IMR-90 (cell line): ENCODE data around the gene CD93. TPM values are rescaled to one million over a fixed set of nuclear protein-coding genes. Genes with fewer than 3 reads are reported as not detected.

ENCODE experiments used
- ATAC-seq: fragments of 200-7000 bp; cut with Tn5 transposase; 2 replicates; pipeline ENCODE4 v1.9.1; 2020; ENCODE audit warnings: low read depth, mild to moderate bottlenecking, moderate library complexity
- BruUV-seq: library from RNA; stranded (reverse); fragments of 400-500 nt; replicated peaks from 2 replicates; lab custom pipeline; 2021; lab: Mats Ljungman, UMichigan
- CTCF ChIA-PET: fragments of 300-600 bp; formaldehyde crosslinking; extraction: SDS; loops from one replicate; lab custom pipeline; 2021; ENCODE audit warnings: antibody characterized with exemption; lab: Yijun Ruan, JAX
- POLR2A ChIA-PET: fragments of 300-600 bp; sonication (Branson Sonifier 250); formaldehyde crosslinking; loops from one replicate; lab custom pipeline; 2022; ENCODE audit warnings: antibody characterized with exemption; ENCODE audit not compliant: unreplicated experiment; lab: Charles Lee
- DNase-seq: peaks from one replicate; pipeline ENCODE4 v3.0.0; 2013
- H2AFZ ChIP-seq: replicated peaks from 2 replicates; pipeline ENCODE3; 2013; ENCODE audit warnings: low read length, mild to moderate bottlenecking; ENCODE audit not compliant: poor library complexity
- H2AK5ac ChIP-seq: 2 replicates; pipeline ENCODE4 v1.6.1; 2013; ENCODE audit warnings: low read depth, low read length, inconsistent platforms
- H2AK9ac ChIP-seq: replicated peaks from 2 replicates; pipeline ENCODE3; 2013; ENCODE audit warnings: mild to moderate bottlenecking, low read depth, low read length, moderate library complexity; ENCODE audit not compliant: poor library complexity
- H2BK120ac ChIP-seq: 2 replicates; pipeline ENCODE4 v1.6.1; 2013; ENCODE audit warnings: low read depth, low read length, inconsistent platforms
- H2BK15ac ChIP-seq: 3 replicates; pipeline ENCODE4 v1.6.1; 2013; ENCODE audit warnings: low read depth, low read length, inconsistent platforms
- H2BK20ac ChIP-seq: 2 replicates; pipeline ENCODE4 v1.6.1; 2013; ENCODE audit warnings: low read depth, mild to moderate bottlenecking, inconsistent platforms, low read length, moderate library complexity
- H2BK5ac ChIP-seq: 2 replicates; pipeline ENCODE4 v1.6.1; 2013; ENCODE audit warnings: mild to moderate bottlenecking, low read depth, low read length, inconsistent platforms; ENCODE audit not compliant: poor library complexity, severe bottlenecking
- H3K14ac ChIP-seq: replicated peaks from 2 replicates; pipeline ENCODE4 v1.6.1; 2013; ENCODE audit warnings: low read depth, low read length, inconsistent platforms
- H3K18ac ChIP-seq: 2 replicates; pipeline ENCODE4 v1.6.1; 2013; ENCODE audit warnings: low read depth, low read length, control low read depth
- H3K23ac ChIP-seq: 2 replicates; pipeline ENCODE4 v1.6.1; 2013; ENCODE audit warnings: low read depth, low read length, inconsistent platforms
- H3K27ac ChIP-seq: 2 replicates; pipeline ENCODE4 v1.5.1; 2013; ENCODE audit warnings: mild to moderate bottlenecking, control low read depth, low read length; ENCODE audit not compliant: insufficient read depth
- H3K27me3 ChIP-seq: 2 replicates; pipeline ENCODE4 v1.6.1; 2013; ENCODE audit warnings: low read length; ENCODE audit not compliant: control insufficient read depth, insufficient read depth
- H3K36me3 ChIP-seq: 2 replicates; pipeline ENCODE4 v1.6.1; 2013; ENCODE audit warnings: low read length, mixed read lengths; ENCODE audit not compliant: control insufficient read depth, insufficient read depth
- H3K4ac ChIP-seq: 2 replicates; pipeline ENCODE4 v1.6.1; 2013; ENCODE audit warnings: low read depth, low read length, inconsistent platforms
- H3K4me1 ChIP-seq: 2 replicates; pipeline ENCODE4 v1.6.1; 2013; ENCODE audit warnings: low read length, mixed read lengths; ENCODE audit not compliant: control insufficient read depth, insufficient read depth
- H3K4me2 ChIP-seq: 2 replicates; pipeline ENCODE4 v1.6.1; 2013; ENCODE audit warnings: low read depth, mild to moderate bottlenecking, control low read depth, low read length, moderate library complexity
- H3K4me3 ChIP-seq: 2 replicates; pipeline ENCODE4 v1.5.1; 2013; ENCODE audit warnings: low read depth, mild to moderate bottlenecking, control low read depth, low read length, moderate library complexity; ENCODE audit not compliant: insufficient read depth
- H3K56ac ChIP-seq: 2 replicates; pipeline ENCODE4 v1.6.1; 2013; ENCODE audit warnings: low read length, inconsistent platforms; ENCODE audit not compliant: insufficient read depth; ENCODE audit errors: extremely low read depth
- H3K79me1 ChIP-seq, 2 experiments: 2 replicates each; pipeline ENCODE4 v1.6.1; 2013; ENCODE audit warnings: low read length in 2 of 2, inconsistent platforms in 1 of 2, low read depth in 1 of 2
- H3K9ac ChIP-seq: 2 replicates; pipeline ENCODE4 v1.6.1; 2013; ENCODE audit warnings: low read depth, low read length, control low read depth
- H3K9me1 ChIP-seq: 2 replicates; pipeline ENCODE4 v1.6.1; 2013; ENCODE audit warnings: low read length, inconsistent platforms; ENCODE audit not compliant: insufficient read depth
- H3K9me3 ChIP-seq: 2 replicates; pipeline ENCODE4 v1.6.1; 2013; ENCODE audit warnings: low read length; ENCODE audit not compliant: control insufficient read depth, insufficient read depth
- H4K20me1 ChIP-seq: 2 replicates; pipeline ENCODE4 v1.6.1; 2013; ENCODE audit warnings: low read length, inconsistent platforms; ENCODE audit not compliant: insufficient read depth
- H4K5ac ChIP-seq: 2 replicates; pipeline ENCODE4 v1.6.1; 2013; ENCODE audit warnings: mild to moderate bottlenecking, low read depth, low read length, control low read depth
- H4K8ac ChIP-seq, 2 experiments: 2 replicates each; pipeline ENCODE4 v1.6.1; 2013; ENCODE audit warnings: low read depth in 2 of 2, low read length in 2 of 2, control low read depth in 1 of 2, inconsistent platforms in 1 of 2
- H4K91ac ChIP-seq: 2 replicates; pipeline ENCODE4 v1.6.1; 2013; ENCODE audit warnings: low read depth, low read length, inconsistent platforms; ENCODE audit not compliant: insufficient read depth
- CHD1 ChIP-seq: IDR thresholded peaks from 2 replicates; pipeline ENCODE4 v1.6.1; 2012; ENCODE audit warnings: low read depth, low read length, improper control_type of control experiment
- MXI1 ChIP-seq: IDR thresholded peaks from 2 replicates; pipeline ENCODE4 v1.6.1; 2012; ENCODE audit warnings: low read depth, mild to moderate bottlenecking, low read length, moderate library complexity, borderline replicate concordance
- NFE2L2 ChIP-seq: fragments of 150-350 bp; IDR thresholded peaks from 2 replicates; pipeline ENCODE4 v1.6.1; 2016; ENCODE audit warnings: low read depth, mild to moderate bottlenecking, low read length
- RAD21 ChIP-seq: IDR thresholded peaks from 2 replicates; pipeline ENCODE4 v1.6.1; 2012; ENCODE audit warnings: low read length, improper control_type of control experiment
- RFX5 ChIP-seq: IDR thresholded peaks from 2 replicates; pipeline ENCODE4 v1.8.0; 2012; ENCODE audit warnings: low read depth, mild to moderate bottlenecking, low read length, moderate library complexity
- WGBS, 2 experiments: methylation state at CpG; one replicate each; pipeline versions ENCODE4 v1.1.5 to v1.1.7; 2013; ENCODE audit warnings: missing lambda C conversion rate in 2 of 2; ENCODE audit not compliant: insufficient read length in 1 of 2; ENCODE audit errors: extremely low coverage in 2 of 2; 5-methylcytosine and 5-hydroxymethylcytosine counted together
- dilution Hi-C: fragments of 300-500 bp; cut with HindIII; formaldehyde crosslinking; loops from one replicate; pipeline ENCODE4 v1.14.3; 2018; ENCODE audit warnings: low sequenced_read_pairs; ENCODE audit not compliant: unreplicated experiment
- in situ Hi-C: fragments of 300-500 bp; cut with MboI; formaldehyde crosslinking; loops from 3 replicates; pipeline ENCODE4 v1.14.3; 2019; ENCODE audit warnings: low sequenced_read_pairs, inconsistent platforms, mixed read lengths
- intact Hi-C: fragments of 100-400 bp; cut with micrococcal nuclease; formaldehyde crosslinking; loops from 2 replicates; pipeline ENCODE4 v1.10.0; 2022
- polyA plus RNA-seq, 3 experiments: library from polyadenylated mRNA; depleted of rRNA; stranded (reverse); fragments of >200 nt; gene quantifications; 2 replicates each; pipeline ENCODE4 v1.2.3, GENCODE V29; 2012; ENCODE audit warnings: low replicate concordance in 1 of 3
- total RNA-seq: library from RNA; depleted of rRNA; stranded (reverse); fragments of >200 nt; gene quantifications from 2 replicates; pipeline ENCODE4 v1.2.3, GENCODE V29; 2012

CD93 gene
- total and polyA plus RNA-seq, 2 of the 4 experiments (the other 2 are of a cell fraction): under 0.01 to 0.02 TPM

DNA sequence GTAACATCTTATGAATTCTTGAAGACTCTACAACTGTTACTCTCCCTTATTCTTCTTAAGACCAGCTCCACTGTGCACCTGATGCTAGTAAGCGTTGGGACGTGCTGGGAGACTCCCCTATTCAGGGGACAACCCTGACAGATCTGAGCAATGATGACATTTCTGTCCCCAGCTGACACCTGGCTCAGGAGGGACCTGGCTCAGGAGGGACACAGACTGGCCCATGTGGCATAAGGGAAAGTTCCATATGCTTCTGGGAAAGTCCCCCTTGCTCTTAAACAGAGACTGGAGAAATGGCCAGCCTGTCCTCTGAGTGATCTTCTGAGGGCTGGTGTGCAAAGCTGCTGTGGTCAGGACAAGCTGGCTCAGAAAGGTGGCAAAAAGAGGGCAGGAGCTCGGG lies 10.0 kb upstream of the CD93 start:
- Histone ChIP-seq H3K4me1 (no peaks in the 10 kb centered on the region), H2AK9ac (no peak overlapping the region), H4K8ac (no peak overlapping the region), H2BK120ac (no peak overlapping the region), H3K56ac (no peak overlapping the region), H2BK15ac (no peak overlapping the region), H3K36me3 (no peaks in the 10 kb centered on the region), H3K27me3 (peaks cover 57% of the 10 kb centered on the region), H3K4me2 (no peak overlapping the region), H3K9me1 (no peaks in the 10 kb centered on the region), H3K4me3 (no peak overlapping the region), H3K23ac (no peak overlapping the region), H3K9ac (no peak overlapping the region), H4K91ac (no peak overlapping the region), H3K27ac (no peak overlapping the region), H2BK5ac (no peak overlapping the region), H2BK20ac (no peak overlapping the region), H2AFZ (no peak overlapping the region), H4K5ac (no peak overlapping the region), H3K79me1 (no peaks in the 10 kb centered on the region), H3K18ac (no peak overlapping the region), H4K20me1 (no peaks in the 10 kb centered on the region), H3K9me3 (no peaks in the 10 kb centered on the region), H2AK5ac (no peak overlapping the region), H3K4ac (no peak overlapping the region), H3K14ac (no peak overlapping the region)
- dilution Hi-C loops: no loop called here
- POLR2A ChIA-PET: no interaction called here
- no CpG with 5 or more reads among the region's 3 CpGs for WGBS, 2 experiments
- in situ Hi-C loops: loop anchor here (25.0 kb wide), 1 partner anchor 91 kb away; no protein-coding TSS in a partner anchor
- TF ChIP-seq NFE2L2 (no peak), CHD1 (no peak), RFX5 (no peak), RAD21 (no peak), MXI1 (no peak)
- no TSS peak for BruUV-seq
- no peak for DNase-seq
- ATAC-seq: no peak
- intact Hi-C loops: no loop called here
- CTCF ChIA-PET: no interaction called here
